ENCODE data around the gene MPP3. TPM values are rescaled to one million over a fixed set of nuclear protein-coding genes. Genes with fewer than 3 reads are reported as not detected.

MPP3 gene
- total and polyA plus RNA-seq, 9 of the 15 experiments (the other 6 are each of a cell fraction or from before 2014, with no cell fraction given): 0.41 to 10.4 (median 4.5) TPM

GRCh38 chr17:43857141-43857540 is 24.2 kb upstream of the MPP3 start:
- Histone ChIP-seq H3K4me1 (replicated peaks in 1 of 2; ENCODE audit: control insufficient read depth in 2 of 2, insufficient read depth in 2 of 2, low read length in 2 of 2) (no peaks in the 10 kb centered on the region), H3K79me2 (ENCODE audit: control insufficient read depth, insufficient read depth, low read length) (no peaks in the 10 kb centered on the region), H4K20me1 (replicated peaks; ENCODE audit: control insufficient read depth, insufficient read depth, low read length) (peaks cover 3% of the 10 kb centered on the region; the same call in 1 of the 2 replicates), H3K4me3 (no peak overlapping the region), H3K9me1 (ENCODE audit: control insufficient read depth, insufficient read depth, low read length) (no peaks in the 10 kb centered on the region), H3K9me3 (replicated peaks; ENCODE audit: control insufficient read depth, insufficient read depth, low read depth, low read length) (no peaks in the 10 kb centered on the region), H3K9ac (ENCODE audit: insufficient read depth in 1 of 2, low read depth in 2 of 2, low read length in 2 of 2) (no peak overlapping the region; a peak in 1 of 4 replicates), H3K36me3 (ENCODE audit: control insufficient read depth, insufficient read depth, low read length) (no peaks in the 10 kb centered on the region), H2AFZ (ENCODE audit: low read depth, low read length) (no peak overlapping the region), H3K27ac (ENCODE audit: extremely low read depth, low read depth, low read length) (no peak overlapping the region), H3K4me2 (ENCODE audit: insufficient read depth, low read length) (no peak overlapping the region), H3K27me3 (ENCODE audit: control insufficient read depth in 2 of 2, insufficient read depth in 2 of 2, low read length in 2 of 2) (peaks cover 32 to 84% of the 10 kb centered on the region in 2 experiments; a peak in 3 of 5 replicates)
- DNase-seq (ENCODE audit: extremely low read depth in 1 of 4, low spot score in 3 of 4): no peak
- BruUV-seq (replicated peaks): no TSS peak
- CTCF ChIA-PET (ENCODE audit: low intra/inter-chr PET ratio): no interaction called here
- intact Hi-C loops (cut with micrococcal nuclease) (no loop called here), in situ Hi-C loops (cut with MboI) (no loop called here)
- POLR2A ChIA-PET: interaction anchor here (0.6 to 1.2 kb wide), 6 partner anchors 8 to 1053 kb away, joined by 3 to 4 read pairs (median 3); no protein-coding TSS in a partner anchor
- no peak for ATAC-seq
- 0% methylated on average over 5 of the region's 5 CpGs for WGBS (ENCODE audit: insufficient coverage, low coverage, missing lambda C conversion rate)
- FAIRE-seq: no peak
- TF ChIP-seq NCOR1 (IDR thresholded peaks at IDR 0.05) (no peak), KLF6 (CRISPR knock-in tag; IDR thresholded peaks at IDR 0.05; ENCODE audit: borderline replicate concordance) (no peak), ZNF311 (CRISPR knock-in tag; IDR thresholded peaks at IDR 0.05) (no peak), ZFP91 (CRISPR knock-in tag; IDR thresholded peaks at IDR 0.05) (no peak), MTA3 (IDR thresholded peaks at IDR 0.05; ENCODE audit: borderline replicate concordance) (no peak), ESRRB (CRISPR knock-in tag; IDR thresholded peaks at IDR 0.05; ENCODE audit: borderline replicate concordance) (no peak), TCFL5 (CRISPR knock-in tag; conservative IDR thresholded peaks at IDR 0.05) (no peak), E4F1 (CRISPR knock-in tag; IDR thresholded peaks at IDR 0.05; ENCODE audit: borderline replicate concordance) (no peak), ZNF589 (CRISPR knock-in tag; IDR thresholded peaks at IDR 0.05; ENCODE audit: low read depth) (no peak), AFF1 (IDR thresholded peaks at IDR 0.05; ENCODE audit: low read depth in 1 of 2, partially characterized antibody in 2 of 2) (no peak), DEAF1 (CRISPR knock-in tag; IDR thresholded peaks at IDR 0.05) (no peak), SMARCB1 (IDR thresholded peaks at IDR 0.05; ENCODE audit: insufficient read length, low read depth) (no peak)

All from K562 (cell line).